HCT116 (cell line): ENCODE results near the gene PACRG. TPM values are rescaled to one million over a fixed set of nuclear protein-coding genes. Genes with fewer than 3 reads are reported as not detected.

Experiments
- ATAC-seq: fragments of 200-7000 bp; cut with Tn5 transposase; 2 replicates; pipeline ENCODE4 v1.9.1; 2020; ENCODE audit warnings: mild to moderate bottlenecking, moderate library complexity
- BruUV-seq: library from RNA; stranded (reverse); fragments of 400-500 nt; replicated peaks from 2 replicates; lab custom pipeline; 2021; lab: Mats Ljungman, UMichigan
- CTCF ChIA-PET: fragments of 300-600 bp; sonication (Branson Sonifier 250); formaldehyde crosslinking; loops from one replicate; lab custom pipeline; 2021; ENCODE audit warnings: antibody characterized with exemption; lab: Charles Lee
- POLR2A ChIA-PET: fragments of 300-600, 350-600 bp; sonication (Branson Sonifier 250); formaldehyde crosslinking; loops from one replicate; lab custom pipeline; 2021; ENCODE audit warnings: antibody characterized with exemption; lab: Charles Lee
- RAD21 ChIA-PET, 2 experiments: fragments of 300-600 bp; sonication (Branson Sonifier 250); formaldehyde crosslinking; loops; one replicate each; lab custom pipeline; 2023; ENCODE audit warnings: low total read pairs in 2 of 2; ENCODE audit not compliant: uncharacterized antibody in 2 of 2, unreplicated experiment in 2 of 2, low non-redundant PET in 1 of 2; lab: Charles Lee
- DNase-seq: peaks from one replicate; pipeline ENCODE4 v3.0.0-alpha.2; 2010; ENCODE audit warnings: low read depth, low spot score
- H2AFZ ChIP-seq: fragments of 200-600 bp; shearing (Covaris generic), sonication (generic); 2 replicates; pipeline ENCODE4 v1.6.1; 2017; ENCODE audit warnings: low read depth, mixed run types, mixed read lengths, antibody characterized with exemption, low read length; ENCODE audit not compliant: poor library complexity, severe bottlenecking
- H3K27ac ChIP-seq: 2 replicates; pipeline ENCODE4 v1.5.1; 2012; ENCODE audit warnings: low read depth, low read length
- H3K27me3 ChIP-seq: fragments of 200-600 bp; sonication (generic); 2 replicates; pipeline ENCODE4 v1.6.1; 2016; ENCODE audit warnings: mixed run types, low read length, mixed read lengths; ENCODE audit not compliant: insufficient read depth
- H3K36me3 ChIP-seq, 2 experiments: fragments of 200-500 bp in 1 of 2; fragments of 200-600 bp in 1 of 2; sonication (Bioruptor generic) in 1 of 2; sonication (generic) in 1 of 2; 2 replicates each; pipeline versions ENCODE4 v1.5.1 to v1.6.1; 2014 to 2016; ENCODE audit warnings: low read length in 2 of 2, inconsistent platforms in 1 of 2, mixed read lengths in 1 of 2, mixed run types in 1 of 2; ENCODE audit not compliant: insufficient read depth in 2 of 2, control insufficient read depth in 1 of 2
- H3K4me1 ChIP-seq, 2 experiments: fragments of 200-600 bp in 1 of 2; sonication (generic) in 1 of 2; 2 replicates each; pipeline versions ENCODE4 v1.5.1 to v1.6.1; 2012 to 2017; ENCODE audit warnings: low read length in 2 of 2, inconsistent platforms in 1 of 2, mild to moderate bottlenecking in 1 of 2, mixed read lengths in 1 of 2, mixed run types in 1 of 2, moderate library complexity in 1 of 2; ENCODE audit not compliant: insufficient read depth in 2 of 2, control insufficient read depth in 1 of 2
- H3K4me2 ChIP-seq: fragments of 200-600 bp; sonication (generic); 2 replicates; pipeline ENCODE4 v1.6.1; 2017; ENCODE audit warnings: mixed run types, low read length, mixed read lengths
- H3K4me3 ChIP-seq, 2 experiments: fragments of 200-600 bp in 1 of 2; sonication (generic) in 1 of 2; replicated peaks in 1 of 2; 2 replicates each; pipeline ENCODE4 v1.5.1; 2011 to 2016; ENCODE audit warnings: low read length in 2 of 2, control low read depth in 1 of 2, low read depth in 1 of 2, mild to moderate bottlenecking in 1 of 2, mixed read lengths in 1 of 2, mixed run types in 1 of 2
- H3K79me2 ChIP-seq: fragments of 200-600 bp; sonication (generic); 2 replicates; pipeline ENCODE4 v1.6.1; 2017; ENCODE audit warnings: mild to moderate bottlenecking, mixed run types, low read length, moderate library complexity, mixed read lengths; ENCODE audit not compliant: insufficient read depth
- H3K9ac ChIP-seq: fragments of 200-600 bp; sonication (generic); 2 replicates; pipeline ENCODE4 v1.6.1; 2016; ENCODE audit warnings: low read length, mixed read lengths
- H3K9me2 ChIP-seq: fragments of 200-600 bp; sonication (generic), shearing (Covaris generic); 2 replicates; pipeline ENCODE4 v1.6.1; 2017; ENCODE audit warnings: mixed run types, mild to moderate bottlenecking, moderate library complexity; ENCODE audit not compliant: insufficient read depth
- H3K9me3 ChIP-seq, 2 experiments: fragments of 200-500 bp in 1 of 2; fragments of 200-600 bp in 1 of 2; sonication (Bioruptor generic) in 1 of 2; sonication (generic) in 1 of 2; 2 replicates each; pipeline ENCODE4 v1.6.1; 2014 to 2017; ENCODE audit warnings: low read length in 2 of 2, mixed read lengths in 2 of 2, inconsistent platforms in 1 of 2, low read depth in 1 of 2, mild to moderate bottlenecking in 1 of 2, mixed run types in 1 of 2, moderate library complexity in 1 of 2; ENCODE audit not compliant: control insufficient read depth in 1 of 2, insufficient read depth in 1 of 2
- H4K20me1 ChIP-seq: fragments of 200-600 bp; sonication (generic), shearing (Covaris generic); 2 replicates; pipeline ENCODE4 v1.6.1; 2017; ENCODE audit warnings: mixed run types, mild to moderate bottlenecking, moderate library complexity; ENCODE audit not compliant: insufficient read depth
- ATF3 ChIP-seq: IDR thresholded peaks from 2 replicates; pipeline ENCODE4 v1.6.1; 2012
- CBX3 ChIP-seq: IDR thresholded peaks from 2 replicates; pipeline ENCODE4 v1.6.1; 2012; ENCODE audit warnings: low read depth
- CEBPB ChIP-seq: IDR thresholded peaks from 2 replicates; pipeline ENCODE4 v1.6.1; 2012; ENCODE audit warnings: low read depth
- EGR1 ChIP-seq: IDR thresholded peaks from 2 replicates; pipeline ENCODE4 v1.6.1; 2012; ENCODE audit warnings: low read depth
- EZH2 ChIP-seq: fragments of 200-600 bp; sonication (generic); IDR thresholded peaks from 2 replicates; pipeline ENCODE4 v1.6.1; 2017; ENCODE audit warnings: antibody characterized with exemption, mixed run types
- EZH2phosphoT487 ChIP-seq: fragments of 200-600 bp; IDR thresholded peaks from 2 replicates; pipeline ENCODE4 v1.6.1; 2018; ENCODE audit warnings: antibody characterized with exemption, borderline replicate concordance
- FOSL1 ChIP-seq: IDR thresholded peaks from 2 replicates; pipeline ENCODE4 v1.6.1; 2012; ENCODE audit warnings: low read depth
- JUND ChIP-seq: IDR thresholded peaks from 2 replicates; pipeline ENCODE4 v1.6.1; 2012
- POLR2A ChIP-seq: IDR thresholded peaks from 2 replicates; pipeline ENCODE4 v1.7.0; 2011; ENCODE audit warnings: borderline replicate concordance; ENCODE audit not compliant: insufficient read depth, insufficient read length; ENCODE audit errors: extremely low read depth
- POLR2AphosphoS5 ChIP-seq: IDR thresholded peaks from 2 replicates; pipeline ENCODE4 v1.6.1; 2011; ENCODE audit warnings: mild to moderate bottlenecking, low read depth, low read length, moderate library complexity
- RAD21 ChIP-seq: IDR thresholded peaks from 2 replicates; pipeline ENCODE4 v1.6.1; 2012; ENCODE audit warnings: low read depth, mild to moderate bottlenecking
- SP1 ChIP-seq: IDR thresholded peaks from 2 replicates; pipeline ENCODE4 v1.6.1; 2012; ENCODE audit warnings: low read depth
- YY1 ChIP-seq: IDR thresholded peaks from 2 replicates; pipeline ENCODE4 v1.6.1; 2011; ENCODE audit warnings: low read length, low read depth, moderate library complexity, mild to moderate bottlenecking; ENCODE audit not compliant: insufficient replicate concordance; ENCODE audit errors: extremely low read depth
- ZFX ChIP-seq: fragments of 450-650 bp; IDR thresholded peaks from 2 replicates; pipeline ENCODE4 v1.6.1; 2017
- ZNF274 ChIP-seq: fragments of 200-500 bp; sonication (Bioruptor generic); IDR thresholded peaks from 2 replicates; pipeline ENCODE4 v1.6.1; 2014; ENCODE audit warnings: mild to moderate bottlenecking, low read depth, low read length, inconsistent platforms
- intact Hi-C: fragments of 100-400 bp; cut with micrococcal nuclease; formaldehyde crosslinking; loops from 2 replicates; pipeline ENCODE4 v1.10.0; 2022
- total RNA-seq: library from RNA; stranded (reverse); gene quantifications from one replicate; pipeline ENCODE4 v1.2.1, GENCODE V29; 2021; ENCODE audit not compliant: unreplicated experiment
- TF ChIP-seq, protein P1 (sequence below), 3 experiments: fragments of 200-600 bp in 1 of 3; sonication (generic) in 1 of 3; IDR thresholded peaks in 2 of 3; conservative IDR thresholded peaks in 1 of 3; 2 replicates each; pipeline ENCODE4 v1.5.1; 2012 to 2017; ENCODE audit warnings: low read depth in 2 of 3, low read length in 2 of 3, antibody characterized with exemption in 1 of 3, borderline replicate concordance in 1 of 3, control low read depth in 1 of 3, mild to moderate bottlenecking in 1 of 3, mixed read lengths in 1 of 3, mixed run types in 1 of 3, moderate library complexity in 1 of 3; ENCODE audit not compliant: insufficient read depth in 1 of 3
- TF ChIP-seq, protein P2 (sequence below): IDR thresholded peaks from 2 replicates; pipeline ENCODE4 v1.6.1; 2011; ENCODE audit warnings: mild to moderate bottlenecking, low read length, moderate library complexity; ENCODE audit not compliant: insufficient replicate concordance; ENCODE audit errors: extremely low read depth
- TF ChIP-seq, protein P3 (sequence below): IDR thresholded peaks from 2 replicates; pipeline ENCODE4 v1.6.1; 2012

PACRG gene
- total RNA-seq, 1 experiment from 2014 or later = 0.71 TPM

DNA sequence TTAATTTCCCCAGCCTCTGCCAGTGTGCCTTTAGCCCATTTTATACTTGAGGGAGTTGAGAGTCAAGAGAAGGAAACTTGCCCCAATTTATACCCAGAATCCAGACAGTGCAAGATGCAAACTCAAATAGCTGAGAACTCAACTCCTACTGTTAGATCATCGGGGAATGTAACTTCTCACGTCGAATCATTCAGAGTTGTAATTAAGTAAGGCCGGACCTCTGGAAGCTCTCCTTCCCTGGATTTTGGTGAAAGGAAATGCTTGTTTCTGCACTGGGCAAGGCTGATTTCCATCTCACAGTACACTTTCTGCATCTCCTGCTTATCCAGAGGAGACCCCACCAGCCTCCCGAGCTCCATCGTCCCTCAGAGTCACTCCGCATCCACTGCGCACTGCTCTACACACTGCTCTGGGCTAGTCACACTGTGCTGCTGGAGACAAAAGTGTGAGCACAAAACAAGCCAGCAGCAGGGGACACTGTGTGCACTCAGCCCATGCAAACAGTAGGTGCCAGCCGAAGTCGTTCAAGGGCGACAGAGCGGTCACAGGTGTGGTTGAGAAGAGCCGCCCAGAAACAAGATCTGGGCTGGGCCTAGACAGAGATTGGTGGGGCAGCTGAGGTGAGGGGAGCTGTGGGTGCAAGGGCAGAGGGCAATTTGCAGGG, 536.4 kb downstream of the PACRG start:
- Histone ChIP-seq H3K9ac (no peak overlapping the region), H3K4me3 (no peak overlapping the region), H3K4me1 (no peaks in the 10 kb centered on the region), H3K79me2 (no peaks in the 10 kb centered on the region), H3K9me3 (no peaks in the 10 kb centered on the region; a peak in 1 of 4 replicates), H3K27ac (no peak overlapping the region), H3K27me3 (no peaks in the 10 kb centered on the region), H2AFZ (no peak overlapping the region), H3K4me2 (no peak overlapping the region), H4K20me1 (no peaks in the 10 kb centered on the region), H3K9me2 (no peaks in the 10 kb centered on the region), H3K36me3 (no peaks in the 10 kb centered on the region)
- no peak for TF ChIP-seq EZH2phosphoT487
- TF ChIP-seq CEBPB = no peak
- TF ChIP-seq, protein P1, sequence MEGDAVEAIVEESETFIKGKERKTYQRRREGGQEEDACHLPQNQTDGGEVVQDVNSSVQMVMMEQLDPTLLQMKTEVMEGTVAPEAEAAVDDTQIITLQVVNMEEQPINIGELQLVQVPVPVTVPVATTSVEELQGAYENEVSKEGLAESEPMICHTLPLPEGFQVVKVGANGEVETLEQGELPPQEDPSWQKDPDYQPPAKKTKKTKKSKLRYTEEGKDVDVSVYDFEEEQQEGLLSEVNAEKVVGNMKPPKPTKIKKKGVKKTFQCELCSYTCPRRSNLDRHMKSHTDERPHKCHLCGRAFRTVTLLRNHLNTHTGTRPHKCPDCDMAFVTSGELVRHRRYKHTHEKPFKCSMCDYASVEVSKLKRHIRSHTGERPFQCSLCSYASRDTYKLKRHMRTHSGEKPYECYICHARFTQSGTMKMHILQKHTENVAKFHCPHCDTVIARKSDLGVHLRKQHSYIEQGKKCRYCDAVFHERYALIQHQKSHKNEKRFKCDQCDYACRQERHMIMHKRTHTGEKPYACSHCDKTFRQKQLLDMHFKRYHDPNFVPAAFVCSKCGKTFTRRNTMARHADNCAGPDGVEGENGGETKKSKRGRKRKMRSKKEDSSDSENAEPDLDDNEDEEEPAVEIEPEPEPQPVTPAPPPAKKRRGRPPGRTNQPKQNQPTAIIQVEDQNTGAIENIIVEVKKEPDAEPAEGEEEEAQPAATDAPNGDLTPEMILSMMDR (IDR thresholded peaks at IDR 0.05 in 2 of 3, conservative IDR thresholded peaks at IDR 0.05 in 1 of 3; ENCODE audit: borderline replicate concordance in 1 of 3, insufficient read depth in 1 of 3, low read depth in 2 of 3, low read length in 2 of 3) = no peak
- no peak for TF ChIP-seq ZNF274
- TF ChIP-seq ATF3 = no peak
- no peak for TF ChIP-seq EGR1
- TF ChIP-seq EZH2 = no peak
- no peak for TF ChIP-seq RAD21
- TF ChIP-seq POLR2A = no peak
- TF ChIP-seq POLR2AphosphoS5 = no peak
- no peak for TF ChIP-seq FOSL1
- TF ChIP-seq CBX3 = no peak
- TF ChIP-seq SP1 = no peak
- TF ChIP-seq, protein P2, sequence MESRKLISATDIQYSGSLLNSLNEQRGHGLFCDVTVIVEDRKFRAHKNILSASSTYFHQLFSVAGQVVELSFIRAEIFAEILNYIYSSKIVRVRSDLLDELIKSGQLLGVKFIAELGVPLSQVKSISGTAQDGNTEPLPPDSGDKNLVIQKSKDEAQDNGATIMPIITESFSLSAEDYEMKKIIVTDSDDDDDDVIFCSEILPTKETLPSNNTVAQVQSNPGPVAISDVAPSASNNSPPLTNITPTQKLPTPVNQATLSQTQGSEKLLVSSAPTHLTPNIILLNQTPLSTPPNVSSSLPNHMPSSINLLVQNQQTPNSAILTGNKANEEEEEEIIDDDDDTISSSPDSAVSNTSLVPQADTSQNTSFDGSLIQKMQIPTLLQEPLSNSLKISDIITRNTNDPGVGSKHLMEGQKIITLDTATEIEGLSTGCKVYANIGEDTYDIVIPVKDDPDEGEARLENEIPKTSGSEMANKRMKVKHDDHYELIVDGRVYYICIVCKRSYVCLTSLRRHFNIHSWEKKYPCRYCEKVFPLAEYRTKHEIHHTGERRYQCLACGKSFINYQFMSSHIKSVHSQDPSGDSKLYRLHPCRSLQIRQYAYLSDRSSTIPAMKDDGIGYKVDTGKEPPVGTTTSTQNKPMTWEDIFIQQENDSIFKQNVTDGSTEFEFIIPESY = no peak
- no peak for TF ChIP-seq JUND
- TF ChIP-seq, protein P3, sequence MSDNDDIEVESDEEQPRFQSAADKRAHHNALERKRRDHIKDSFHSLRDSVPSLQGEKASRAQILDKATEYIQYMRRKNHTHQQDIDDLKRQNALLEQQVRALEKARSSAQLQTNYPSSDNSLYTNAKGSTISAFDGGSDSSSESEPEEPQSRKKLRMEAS = no peak
- no peak for TF ChIP-seq YY1
- TF ChIP-seq ZFX = no peak
- BruUV-seq = no TSS peak
- DNase-seq (no peak), ATAC-seq (no peak)
- intact Hi-C loops = no loop called here
- ChIA-PET POLR2A (no interaction called here), CTCF (no interaction called here), RAD21 (no interaction called here)
